Fibroblast of mammary gland (primary cell): ENCODE data around the gene MYL11.
"Not testable (repeated sequence)": the region's sequence is repeated elsewhere in the genome, so short reads cannot be mapped to it uniquely, and the experiment has no call there.

Experiments
- DNase-seq: peaks from one replicate; pipeline ENCODE4 v3.0.0-alpha.2; 2010; ENCODE audit warnings: low read depth
- H3K4me3 ChIP-seq: 2 replicates; pipeline ENCODE4 v1.5.1; 2011; ENCODE audit warnings: low read depth, mild to moderate bottlenecking, low read length, moderate library complexity; ENCODE audit not compliant: control insufficient read depth
- CTCF ChIP-seq: conservative IDR thresholded peaks from 2 replicates; pipeline ENCODE4 v1.5.1; 2011; ENCODE audit warnings: low read depth, low read length, inconsistent platforms; ENCODE audit not compliant: control insufficient read depth, insufficient read depth

Gene MYL11

GRCh38 chr16:30374538-30374937, at the start of gene MYL11:
MYL11 (plus strand) TSS chr16:30374802; CDS start chr16:30374858, 56 bp downstream.
- H3K4me3 ChIP-seq: no peak within 1 kb of the TSS
- no peak for DNase-seq
- no peak for TF ChIP-seq CTCF

GRCh38 chr16:30334473-30334989, 40.1 kb upstream of the MYL11 start:
- peak; percentile 73 for DNase-seq
- peak overlapping the region; percentile 51 for H3K4me3 ChIP-seq

- peak overlapping the region; percentile 59 for H3K4me3 ChIP-seq
- DNase-seq: peak; percentile 56
Observed at GRCh38 chr16:30335028-30335597, 39.5 kb upstream of the MYL11 start.

- DNase-seq: peak; percentile 26
- TF ChIP-seq CTCF: no peak
- peak overlapping the region; percentile 51 for H3K4me3 ChIP-seq
Observed at GRCh38 chr16:30335598-30336474, 38.8 kb upstream of the MYL11 start.

- DNase-seq, H3K4me3 ChIP-seq: not testable (repeated sequence)
Observed at GRCh38 chr16:30337964-30338357, 36.6 kb upstream of the MYL11 start.

- not testable (repeated sequence) for H3K4me3 ChIP-seq, DNase-seq
Observed at GRCh38 chr16:30338715-30339114, 35.9 kb upstream of the MYL11 start.

GRCh38 chr16:30340621-30341020, 34.0 kb upstream of the MYL11 start:
- no peak overlapping the region for H3K4me3 ChIP-seq
- no peak for DNase-seq
- TF ChIP-seq CTCF: no peak

- H3K4me3 ChIP-seq, DNase-seq: not testable (repeated sequence)
Observed at GRCh38 chr16:30341971-30342370, 32.6 kb upstream of the MYL11 start.

- DNase-seq: no peak
- TF ChIP-seq CTCF: no peak
- H3K4me3 ChIP-seq: no peak overlapping the region
Observed at GRCh38 chr16:30342751-30343490, 31.7 kb upstream of the MYL11 start.

- not testable (repeated sequence) for DNase-seq, H3K4me3 ChIP-seq
Observed at GRCh38 chr16:30343491-30343820, 31.1 kb upstream of the MYL11 start.
